OCI-LY1 (cell line): ENCODE measurements around the gene BAG3.
A peak's percentile ranks its signal among the peaks of the same experiment; 100 is the strongest.

ENCODE experiments used
- EZH2 ChIP-seq: fragments of 200-600 bp; sonication (generic), shearing (Covaris generic); IDR thresholded peaks from 2 replicates; pipeline ENCODE4 v1.8.0; 2017; ENCODE audit warnings: borderline replicate concordance, mixed run types, mild to moderate bottlenecking, antibody characterized with exemption, low read length, moderate library complexity, mixed read lengths
- TF ChIP-seq, protein P1 (sequence below): fragments of 200-600 bp; sonication (generic), shearing (Covaris generic); IDR thresholded peaks from 2 replicates; pipeline ENCODE4 v1.5.1; 2017; ENCODE audit warnings: mild to moderate bottlenecking, antibody characterized with exemption, low read length, moderate library complexity, mixed read lengths

- TF ChIP-seq, protein P1, sequence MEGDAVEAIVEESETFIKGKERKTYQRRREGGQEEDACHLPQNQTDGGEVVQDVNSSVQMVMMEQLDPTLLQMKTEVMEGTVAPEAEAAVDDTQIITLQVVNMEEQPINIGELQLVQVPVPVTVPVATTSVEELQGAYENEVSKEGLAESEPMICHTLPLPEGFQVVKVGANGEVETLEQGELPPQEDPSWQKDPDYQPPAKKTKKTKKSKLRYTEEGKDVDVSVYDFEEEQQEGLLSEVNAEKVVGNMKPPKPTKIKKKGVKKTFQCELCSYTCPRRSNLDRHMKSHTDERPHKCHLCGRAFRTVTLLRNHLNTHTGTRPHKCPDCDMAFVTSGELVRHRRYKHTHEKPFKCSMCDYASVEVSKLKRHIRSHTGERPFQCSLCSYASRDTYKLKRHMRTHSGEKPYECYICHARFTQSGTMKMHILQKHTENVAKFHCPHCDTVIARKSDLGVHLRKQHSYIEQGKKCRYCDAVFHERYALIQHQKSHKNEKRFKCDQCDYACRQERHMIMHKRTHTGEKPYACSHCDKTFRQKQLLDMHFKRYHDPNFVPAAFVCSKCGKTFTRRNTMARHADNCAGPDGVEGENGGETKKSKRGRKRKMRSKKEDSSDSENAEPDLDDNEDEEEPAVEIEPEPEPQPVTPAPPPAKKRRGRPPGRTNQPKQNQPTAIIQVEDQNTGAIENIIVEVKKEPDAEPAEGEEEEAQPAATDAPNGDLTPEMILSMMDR: peak; percentile 67; the same call in 1 of the 2 replicates
- TF ChIP-seq EZH2: no peak
These were observed 48.7 kb upstream of the BAG3 start for GRCh38 chr10:119602241-119603095.
